OCI-LY3 (cell line): ENCODE results near the gene MEF2A.

Source experiments
- H2AFZ ChIP-seq: fragments of 200-600, 300-600 bp; shearing (Covaris generic); 2 replicates; pipeline ENCODE4 v1.6.0; 2014; ENCODE audit warnings: antibody characterized with exemption, low read depth, low read length
- H3K27ac ChIP-seq: fragments of 200-600, 300-600 bp; sonication (generic); 2 replicates; pipeline ENCODE4 v1.5.1; 2014; ENCODE audit warnings: mild to moderate bottlenecking, low read length, moderate library complexity, mixed read lengths
- H3K27me3 ChIP-seq: fragments of 200-600, 300-600 bp; sonication (generic); 2 replicates; pipeline ENCODE4 v1.6.1; 2014; ENCODE audit warnings: low read depth, low read length, mixed read lengths
- H3K36me3 ChIP-seq: fragments of 200-600, 300-600 bp; sonication (generic); replicated peaks from 2 replicates; pipeline ENCODE3; 2014; ENCODE audit warnings: low read depth, low read length, mixed read lengths
- H3K4me1 ChIP-seq: fragments of 300-600, 200-600 bp; sonication (generic); 2 replicates; pipeline ENCODE4 v1.6.1; 2014; ENCODE audit warnings: low read length, mixed read lengths
- H3K4me2 ChIP-seq: fragments of 200-600, 300-600 bp; sonication (generic); 2 replicates; pipeline ENCODE4 v1.6.1; 2014; ENCODE audit warnings: low read length, mixed read lengths
- H3K4me3 ChIP-seq: fragments of 300-600, 200-600 bp; sonication (generic); 2 replicates; pipeline ENCODE4 v1.5.1; 2014; ENCODE audit warnings: antibody characterized with exemption, mild to moderate bottlenecking, low read length, moderate library complexity
- H3K79me2 ChIP-seq: fragments of 300-600, 200-600 bp; shearing (Covaris generic); 2 replicates; pipeline ENCODE4 v1.6.1; 2014; ENCODE audit warnings: mild to moderate bottlenecking, low read length, mixed read lengths
- H3K9ac ChIP-seq: fragments of 300-600, 200-600 bp; shearing (Covaris generic); 2 replicates; pipeline ENCODE4 v1.6.0; 2014; ENCODE audit warnings: mild to moderate bottlenecking, low read length, moderate library complexity
- H3K9me3 ChIP-seq: fragments of 200-600, 300-600 bp; shearing (Covaris generic); 2 replicates; pipeline ENCODE4 v1.6.1; 2014; ENCODE audit warnings: low read length, mixed read lengths; ENCODE audit not compliant: insufficient read depth
- H4K20me1 ChIP-seq: fragments of 200-600, 300-600 bp; sonication (generic); 2 replicates; pipeline ENCODE4 v1.6.1; 2016; ENCODE audit warnings: low read length, mixed read lengths; ENCODE audit not compliant: insufficient read depth
- CTCF ChIP-seq: fragments of 200-600, 300-600 bp; sonication (generic); IDR thresholded peaks from 2 replicates; pipeline ENCODE4 v1.5.1; 2014; ENCODE audit warnings: antibody characterized with exemption, low read length, low read depth
- EZH2phosphoT487 ChIP-seq: fragments of 200-600 bp; shearing (Covaris generic); IDR thresholded peaks from 2 replicates; pipeline ENCODE4 v1.6.1; 2018; ENCODE audit warnings: antibody characterized with exemption, mixed run types, low read depth

Gene MEF2A

GRCh38 chr15:99722406-99722805 lies 156.6 kb downstream of the MEF2A start:
- peaks cover 18% of the 10 kb centered on the region for H3K36me3 ChIP-seq
- peaks cover 14% of the 10 kb centered on the region for H3K4me1 ChIP-seq
- no peaks in the 10 kb centered on the region for H4K20me1 ChIP-seq
- no peaks in the 10 kb centered on the region for H3K27me3 ChIP-seq
- H2AFZ ChIP-seq: no peak overlapping the region
- H3K9me3 ChIP-seq: no peaks in the 10 kb centered on the region
- H3K4me3 ChIP-seq: no peak overlapping the region
- no peak overlapping the region for H3K4me2 ChIP-seq
- no peak for TF ChIP-seq CTCF
- no peak for TF ChIP-seq EZH2phosphoT487
- H3K9ac ChIP-seq: no peak overlapping the region
- no peak overlapping the region for H3K27ac ChIP-seq
- H3K79me2 ChIP-seq: no peaks in the 10 kb centered on the region

- Histone ChIP-seq H4K20me1 (no peaks in the 10 kb centered on the region), H3K4me1 (no peaks in the 10 kb centered on the region), H3K9ac (no peak overlapping the region), H3K9me3 (no peaks in the 10 kb centered on the region), H2AFZ (no peak overlapping the region), H3K27ac (no peak overlapping the region), H3K27me3 (no peaks in the 10 kb centered on the region), H3K4me2 (no peak overlapping the region), H3K79me2 (no peaks in the 10 kb centered on the region), H3K4me3 (no peak overlapping the region), H3K36me3 (peaks cover 3% of the 10 kb centered on the region)
- TF ChIP-seq CTCF (no peak), EZH2phosphoT487 (no peak)
These were observed 160.5 kb downstream of the MEF2A start for GRCh38 chr15:99726333-99726732.

- Histone ChIP-seq H4K20me1 (no peaks in the 10 kb centered on the region), H2AFZ (no peak overlapping the region), H3K27me3 (no peaks in the 10 kb centered on the region), H3K4me1 (no peaks in the 10 kb centered on the region), H3K9ac (no peak overlapping the region), H3K4me2 (no peak overlapping the region), H3K79me2 (no peaks in the 10 kb centered on the region), H3K27ac (no peak overlapping the region), H3K9me3 (no peaks in the 10 kb centered on the region), H3K36me3 (peaks cover under 1% of the 10 kb centered on the region), H3K4me3 (no peak overlapping the region)
- TF ChIP-seq CTCF: no peak
- no peak for TF ChIP-seq EZH2phosphoT487
These were observed 161.5 kb downstream of the MEF2A start for GRCh38 chr15:99727330-99727729.

GRCh38 chr15:99727733-99728132 lies 161.9 kb downstream of the MEF2A start:
- TF ChIP-seq EZH2phosphoT487 (no peak), CTCF (no peak)
- Histone ChIP-seq H3K27me3 (no peaks in the 10 kb centered on the region), H3K9me3 (no peaks in the 10 kb centered on the region), H3K4me2 (no peak overlapping the region), H3K9ac (no peak overlapping the region), H3K4me1 (peaks cover 4% of the 10 kb centered on the region; the same call in 1 of the 2 replicates), H3K79me2 (no peaks in the 10 kb centered on the region), H3K4me3 (no peak overlapping the region), H3K27ac (no peak overlapping the region), H4K20me1 (no peaks in the 10 kb centered on the region), H2AFZ (no peak overlapping the region), H3K36me3 (no peaks in the 10 kb centered on the region)
